Cerebellar cortex (tissue), 1 donor: ENCODE data around the gene LONP1.
A peak's percentile ranks its signal among the peaks of the same experiment; 100 is the strongest.
"Not testable (repeated sequence)": the region's sequence is repeated elsewhere in the genome, so short reads cannot be mapped to it uniquely, and the experiment has no call there.

Source experiments
- DNase-seq: peaks from one replicate; pipeline ENCODE4 v3.0.0-alpha.2; 2015; ENCODE audit warnings: low spot score

The LONP1 gene

GRCh38 chr19:5711025-5711424, 8.9 kb downstream of the LONP1 start:
- DNase-seq, result no peak

GRCh38 chr19:5707576-5708575, 12.1 kb downstream of the LONP1 start:
- no peak for DNase-seq

GRCh38 chr19:5706876-5707573, 12.9 kb downstream of the LONP1 start:
- no peak for DNase-seq

GRCh38 chr19:5705552-5705951, 14.4 kb downstream of the LONP1 start:
- no peak for DNase-seq

- DNase-seq, result no peak
Measured at GRCh38 chr19:5703819-5704818, 15.8 kb downstream of the LONP1 start.

- DNase-seq, result not testable (repeated sequence)
Measured at GRCh38 chr19:5702053-5702410, 17.9 kb downstream of the LONP1 start.

- no peak for DNase-seq
Measured at GRCh38 chr19:5700455-5701092, 19.4 kb downstream of the LONP1 start.

GRCh38 chr19:5698635-5699422, 21.1 kb downstream of the LONP1 start:
- DNase-seq, result no peak

GRCh38 chr19:5697890-5698634, 21.9 kb downstream of the LONP1 start:
- no peak for DNase-seq

GRCh38 chr19:5697022-5697889, 22.7 kb downstream of the LONP1 start:
- peak; percentile 47 for DNase-seq

- no peak for DNase-seq
Measured at GRCh38 chr19:5696196-5697021, 23.5 kb downstream of the LONP1 start.

- no peak for DNase-seq
Measured at GRCh38 chr19:5695649-5696195, 24.2 kb downstream of the LONP1 start.

- no peak for DNase-seq
Measured at GRCh38 chr19:5694956-5695648, 24.8 kb downstream of the LONP1 start.

GRCh38 chr19:5694167-5694955, 25.6 kb downstream of the LONP1 start:
- no peak for DNase-seq

- DNase-seq, result no peak
Measured at GRCh38 chr19:5693195-5694166, 26.5 kb downstream of the LONP1 start.
